ENCODE measurements around the gene ACOT7.

ACOT7 gene

DNA sequence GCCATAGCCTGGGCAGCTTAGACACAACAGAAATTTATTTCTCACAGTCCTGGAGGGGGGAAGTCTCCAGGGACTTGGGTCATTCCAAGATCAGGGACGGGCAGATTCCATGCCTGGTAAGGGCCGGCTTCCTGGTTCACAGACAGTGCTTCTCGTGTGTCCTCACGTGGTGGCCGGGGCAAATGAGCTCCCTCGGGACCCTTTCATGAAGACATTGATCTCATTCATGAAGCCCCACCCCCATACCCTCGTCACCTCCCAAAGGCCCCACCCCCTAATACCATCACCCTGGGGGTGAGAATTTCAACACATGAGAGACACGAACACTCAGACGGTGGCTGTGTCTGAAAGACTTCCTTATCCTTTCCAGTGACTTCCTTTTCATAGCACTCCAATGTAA lies 51.5 kb downstream of the ACOT7 start:
- TF ChIP-seq, protein P1, sequence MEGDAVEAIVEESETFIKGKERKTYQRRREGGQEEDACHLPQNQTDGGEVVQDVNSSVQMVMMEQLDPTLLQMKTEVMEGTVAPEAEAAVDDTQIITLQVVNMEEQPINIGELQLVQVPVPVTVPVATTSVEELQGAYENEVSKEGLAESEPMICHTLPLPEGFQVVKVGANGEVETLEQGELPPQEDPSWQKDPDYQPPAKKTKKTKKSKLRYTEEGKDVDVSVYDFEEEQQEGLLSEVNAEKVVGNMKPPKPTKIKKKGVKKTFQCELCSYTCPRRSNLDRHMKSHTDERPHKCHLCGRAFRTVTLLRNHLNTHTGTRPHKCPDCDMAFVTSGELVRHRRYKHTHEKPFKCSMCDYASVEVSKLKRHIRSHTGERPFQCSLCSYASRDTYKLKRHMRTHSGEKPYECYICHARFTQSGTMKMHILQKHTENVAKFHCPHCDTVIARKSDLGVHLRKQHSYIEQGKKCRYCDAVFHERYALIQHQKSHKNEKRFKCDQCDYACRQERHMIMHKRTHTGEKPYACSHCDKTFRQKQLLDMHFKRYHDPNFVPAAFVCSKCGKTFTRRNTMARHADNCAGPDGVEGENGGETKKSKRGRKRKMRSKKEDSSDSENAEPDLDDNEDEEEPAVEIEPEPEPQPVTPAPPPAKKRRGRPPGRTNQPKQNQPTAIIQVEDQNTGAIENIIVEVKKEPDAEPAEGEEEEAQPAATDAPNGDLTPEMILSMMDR (IDR thresholded peaks at IDR 0.05; ENCODE audit: extremely low read depth, missing control alignments) = no peak
- DNase-seq (ENCODE audit: low spot score) = no peak

DNA sequence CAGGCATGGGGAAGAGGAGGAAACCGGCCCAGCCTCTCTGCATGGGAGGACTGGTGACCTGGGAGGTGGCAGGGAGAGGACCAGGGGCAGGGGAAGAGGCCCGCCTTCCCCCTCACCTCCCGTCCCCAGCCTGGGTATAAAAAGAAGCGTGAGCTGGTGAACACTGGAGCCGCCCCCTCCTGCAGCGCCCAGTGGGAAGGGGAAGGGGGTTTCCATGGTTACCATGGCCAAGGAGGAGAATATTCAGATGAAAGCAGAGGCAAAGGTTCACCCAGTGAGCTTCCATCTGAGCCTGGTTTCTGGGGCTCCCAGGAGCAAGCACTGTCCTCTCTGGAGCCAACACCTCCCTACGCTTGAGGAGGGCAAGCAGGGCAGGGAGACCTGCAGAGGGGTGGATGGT lies 54.9 kb downstream of the ACOT7 start:
- DNase-seq (ENCODE audit: low spot score) = no peak
- TF ChIP-seq, protein P1 (IDR thresholded peaks at IDR 0.05; ENCODE audit: extremely low read depth, missing control alignments) = no peak

DNA sequence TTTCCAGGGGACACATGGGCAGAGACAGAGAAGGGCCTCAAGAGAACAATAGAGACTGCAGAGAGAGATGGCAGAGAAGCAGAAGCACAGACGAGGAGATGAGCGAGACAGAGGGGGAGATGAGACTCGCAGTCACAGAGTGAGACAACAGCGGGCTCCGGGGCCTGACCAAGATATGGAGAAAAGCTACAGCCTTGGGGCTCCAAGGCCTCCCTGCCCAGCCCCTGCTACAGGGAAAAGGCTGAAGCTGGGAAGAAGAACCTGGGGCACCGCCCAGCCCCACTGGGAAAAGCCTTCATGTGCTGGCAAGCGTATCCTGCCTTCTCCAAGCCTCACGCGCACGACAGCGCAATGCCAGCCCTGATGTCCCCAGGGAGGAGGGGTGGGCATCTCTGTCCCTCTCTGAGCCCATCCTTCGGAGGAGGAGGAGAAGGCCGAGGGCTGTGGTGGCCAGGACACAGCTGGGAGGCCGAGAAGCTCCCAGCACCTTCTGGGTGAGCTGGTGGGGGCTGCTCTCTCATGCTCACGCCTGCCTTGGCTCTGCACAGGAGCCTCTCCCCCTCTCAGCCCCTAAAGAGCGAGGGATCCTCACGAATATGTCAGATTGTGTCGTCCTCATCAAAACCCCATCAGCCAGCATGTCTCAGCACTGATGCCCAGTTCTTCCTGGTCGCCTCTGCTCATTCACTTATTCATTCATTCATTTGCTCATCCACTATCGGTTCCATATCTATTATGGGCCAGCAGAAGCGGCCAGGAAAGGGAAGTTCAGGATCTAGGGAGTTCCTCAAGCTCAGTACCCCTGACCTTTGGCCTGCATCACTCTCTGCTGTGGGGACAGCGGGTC lies 56.6 kb downstream of the ACOT7 start:
- no peak for DNase-seq (ENCODE audit: low spot score)
- TF ChIP-seq, protein P1 (IDR thresholded peaks at IDR 0.05; ENCODE audit: extremely low read depth, missing control alignments) = no peak

DNA sequence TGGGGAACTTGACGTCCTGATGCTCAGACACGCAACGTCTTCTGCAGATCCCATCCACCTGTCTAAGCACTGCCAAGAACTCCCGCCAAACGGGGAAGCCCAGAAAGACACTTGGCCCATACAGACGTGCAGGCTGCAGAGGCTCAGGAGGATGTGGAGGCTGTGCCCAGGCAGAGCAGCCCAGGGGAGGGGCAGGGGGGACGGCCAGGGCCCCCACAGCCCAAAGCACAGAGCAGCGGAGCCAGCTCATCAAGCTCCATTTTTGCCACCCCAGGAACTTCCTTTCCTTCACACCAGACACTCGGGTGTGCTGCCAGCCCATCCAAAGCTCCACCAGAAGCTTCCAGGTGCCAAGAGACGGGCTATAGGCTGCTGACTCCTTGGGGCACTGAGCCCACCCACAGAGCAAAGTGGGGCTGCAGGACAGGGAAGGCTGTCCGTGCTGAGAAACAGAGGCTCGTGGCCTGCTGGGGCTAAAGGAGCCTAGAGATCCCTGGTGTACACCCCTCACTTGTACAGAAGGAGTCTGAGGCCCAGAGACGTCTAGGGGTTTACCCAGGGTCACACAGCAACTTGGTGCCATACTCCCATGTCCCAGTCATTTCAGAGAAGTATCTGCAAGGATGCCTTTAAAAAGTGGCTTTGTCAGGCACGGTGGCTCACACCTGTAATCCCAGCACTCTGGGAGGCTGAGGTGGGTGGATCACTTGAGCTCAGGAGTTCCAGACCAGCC lies 59.1 kb downstream of the ACOT7 start:
- TF ChIP-seq, protein P1 (IDR thresholded peaks at IDR 0.05; ENCODE audit: extremely low read depth, missing control alignments) = no peak
- DNase-seq (ENCODE audit: low spot score) = no peak

DNA sequence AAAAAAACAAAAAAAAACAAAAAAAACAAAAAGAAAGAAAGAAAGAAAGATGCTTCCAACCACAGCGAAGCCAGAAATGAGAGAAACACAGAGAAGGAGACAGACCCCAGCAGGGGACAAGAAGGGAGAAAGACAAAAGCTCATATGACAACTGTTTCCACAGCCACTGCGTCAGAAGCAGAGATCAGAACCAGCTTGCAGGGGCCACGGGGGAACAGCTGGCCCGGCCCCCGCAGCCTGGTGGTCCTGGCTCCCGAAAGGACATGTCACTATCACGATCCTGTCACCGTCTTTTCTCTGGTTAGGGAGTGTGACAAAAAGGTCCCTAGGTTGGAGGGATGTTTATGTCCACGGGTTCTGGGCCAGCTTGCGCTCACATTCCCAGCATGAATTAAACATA lies 60.7 kb downstream of the ACOT7 start:
- TF ChIP-seq, protein P1 (IDR thresholded peaks at IDR 0.05; ENCODE audit: extremely low read depth, missing control alignments) = no peak
- DNase-seq (ENCODE audit: low spot score) = no peak

DNA sequence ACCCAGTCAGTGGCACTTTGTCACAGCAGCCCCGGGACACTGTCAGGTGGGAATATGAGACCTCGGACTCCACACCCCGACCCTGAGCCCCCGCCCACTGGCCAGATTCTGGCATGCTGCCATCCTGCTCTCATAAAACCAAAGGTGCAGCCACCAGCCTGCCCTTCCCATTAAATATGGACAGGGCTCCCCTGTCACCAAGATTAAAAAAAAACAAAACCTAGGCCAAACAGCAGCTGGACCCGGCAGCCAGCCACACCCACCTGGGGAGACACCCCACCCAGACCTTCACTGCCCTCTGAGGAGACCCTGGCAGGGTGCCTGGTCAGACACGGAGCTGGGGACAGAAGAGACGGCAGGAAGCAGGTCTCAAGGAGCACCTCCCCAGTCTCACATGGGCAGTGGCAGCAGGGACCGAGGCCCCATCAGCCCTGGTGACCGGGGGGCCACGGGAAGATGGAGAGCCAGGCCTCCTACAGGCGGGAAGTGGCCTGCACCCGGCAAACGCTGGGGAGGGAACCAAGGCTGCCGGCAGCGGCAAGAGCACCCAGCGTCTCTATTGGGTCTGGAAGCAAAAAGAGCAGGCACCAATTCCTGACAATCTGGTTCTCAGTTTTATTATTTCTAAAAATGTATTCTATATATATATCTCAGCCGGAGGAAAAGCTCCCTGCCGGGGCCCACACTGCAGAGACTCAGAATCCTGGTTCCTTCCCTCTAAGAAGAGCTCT lies 61.9 kb downstream of the ACOT7 start:
- DNase-seq (ENCODE audit: low spot score) = no peak
- TF ChIP-seq, protein P1 (IDR thresholded peaks at IDR 0.05; ENCODE audit: extremely low read depth, missing control alignments) = no peak

All from GM20000 (cell line).